ENCODE data around the gene PCSK1N.

PCSK1N gene

DNA sequence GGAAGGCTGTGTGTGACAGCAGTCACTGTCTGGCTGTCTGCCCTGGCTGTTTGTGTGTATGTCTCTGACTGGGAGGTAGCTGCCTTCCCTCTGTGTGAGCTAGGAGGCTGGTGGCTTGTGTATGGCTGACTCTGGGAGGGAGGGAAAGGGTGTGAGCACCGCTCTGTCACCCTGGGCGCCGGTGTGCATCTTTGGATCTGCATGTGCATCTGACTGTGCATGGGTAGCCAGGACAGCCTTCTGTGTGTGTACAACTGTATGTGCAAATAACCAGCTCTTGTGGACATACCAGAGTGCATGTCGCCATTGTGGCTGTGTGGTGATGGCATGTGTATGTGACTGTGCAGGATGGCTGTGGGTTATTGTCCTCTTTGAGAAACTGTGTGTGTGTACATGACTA, 16.5 kb downstream of the PCSK1N start:
- H3K4me3 ChIP-seq (ENCODE audit: low read depth, low read length): no peak overlapping the region
- TF ChIP-seq, protein P1, sequence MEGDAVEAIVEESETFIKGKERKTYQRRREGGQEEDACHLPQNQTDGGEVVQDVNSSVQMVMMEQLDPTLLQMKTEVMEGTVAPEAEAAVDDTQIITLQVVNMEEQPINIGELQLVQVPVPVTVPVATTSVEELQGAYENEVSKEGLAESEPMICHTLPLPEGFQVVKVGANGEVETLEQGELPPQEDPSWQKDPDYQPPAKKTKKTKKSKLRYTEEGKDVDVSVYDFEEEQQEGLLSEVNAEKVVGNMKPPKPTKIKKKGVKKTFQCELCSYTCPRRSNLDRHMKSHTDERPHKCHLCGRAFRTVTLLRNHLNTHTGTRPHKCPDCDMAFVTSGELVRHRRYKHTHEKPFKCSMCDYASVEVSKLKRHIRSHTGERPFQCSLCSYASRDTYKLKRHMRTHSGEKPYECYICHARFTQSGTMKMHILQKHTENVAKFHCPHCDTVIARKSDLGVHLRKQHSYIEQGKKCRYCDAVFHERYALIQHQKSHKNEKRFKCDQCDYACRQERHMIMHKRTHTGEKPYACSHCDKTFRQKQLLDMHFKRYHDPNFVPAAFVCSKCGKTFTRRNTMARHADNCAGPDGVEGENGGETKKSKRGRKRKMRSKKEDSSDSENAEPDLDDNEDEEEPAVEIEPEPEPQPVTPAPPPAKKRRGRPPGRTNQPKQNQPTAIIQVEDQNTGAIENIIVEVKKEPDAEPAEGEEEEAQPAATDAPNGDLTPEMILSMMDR (IDR thresholded peaks at IDR 0.05; ENCODE audit: insufficient read depth, low read depth, low read length, missing control alignments): no peak
- DNase-seq (ENCODE audit: low read depth): no peak

DNA sequence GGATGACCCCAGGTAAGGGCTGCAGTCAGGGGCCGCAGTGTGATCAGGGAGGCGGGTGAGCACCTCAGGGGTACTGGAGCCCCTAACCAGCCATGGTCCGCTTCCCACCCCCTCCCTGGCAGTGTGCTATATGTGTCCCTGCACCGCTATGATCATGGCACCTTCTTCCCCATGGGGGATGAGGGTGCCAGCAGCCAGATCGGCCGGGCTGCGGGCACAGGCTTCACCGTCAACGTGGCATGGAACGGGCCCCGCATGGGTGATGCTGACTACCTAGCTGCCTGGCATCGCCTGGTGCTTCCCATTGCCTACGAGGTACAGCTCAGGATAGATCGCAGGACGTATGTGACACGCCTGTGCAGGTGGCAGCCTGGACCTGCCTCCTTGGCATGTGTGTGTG, 17.3 kb downstream of the PCSK1N start:
- H3K4me3 ChIP-seq (ENCODE audit: low read depth, low read length): no peak overlapping the region
- no peak for DNase-seq (ENCODE audit: low read depth)
- TF ChIP-seq, protein P1 (IDR thresholded peaks at IDR 0.05; ENCODE audit: insufficient read depth, low read depth, low read length, missing control alignments): no peak

DNA sequence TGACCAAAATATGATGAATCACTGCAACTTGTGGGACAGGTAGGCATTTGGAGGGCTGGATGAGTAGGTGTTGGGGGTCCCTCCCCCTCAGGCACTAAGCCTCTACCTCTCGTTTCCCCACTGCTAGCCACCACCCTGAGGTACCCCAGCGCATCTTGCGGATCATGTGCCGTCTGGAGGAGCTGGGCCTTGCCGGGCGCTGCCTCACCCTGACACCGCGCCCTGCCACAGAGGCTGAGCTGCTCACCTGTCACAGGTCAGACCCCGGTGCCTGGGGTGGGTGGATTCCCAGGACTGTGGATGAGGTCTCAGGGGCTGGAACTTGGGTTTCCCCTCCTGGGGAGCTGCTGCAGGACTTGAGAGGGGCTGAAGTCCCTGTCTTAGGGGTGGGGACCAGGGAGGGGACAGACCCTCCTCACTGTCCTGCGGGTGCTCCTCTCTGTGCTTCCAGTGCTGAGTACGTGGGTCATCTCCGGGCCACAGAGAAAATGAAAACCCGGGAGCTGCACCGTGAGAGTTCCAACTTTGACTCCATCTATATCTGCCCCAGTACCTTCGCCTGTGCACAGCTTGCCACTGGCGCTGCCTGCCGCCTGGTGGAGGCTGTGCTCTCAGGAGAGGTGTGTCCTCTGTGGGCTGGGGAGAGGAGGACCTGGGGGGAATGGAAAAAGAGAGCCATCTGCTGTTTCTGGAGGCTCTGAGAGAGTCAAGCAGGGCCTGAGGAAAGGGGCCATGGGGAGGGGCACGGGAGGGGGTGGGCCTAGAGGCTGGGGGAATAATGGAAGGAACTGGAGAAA, 19.2 kb downstream of the PCSK1N start:
- TF ChIP-seq, protein P1 (IDR thresholded peaks at IDR 0.05; ENCODE audit: insufficient read depth, low read depth, low read length, missing control alignments): no peak
- no peak overlapping the region for H3K4me3 ChIP-seq (ENCODE audit: low read depth, low read length)
- no peak for DNase-seq (ENCODE audit: low read depth)

DNA sequence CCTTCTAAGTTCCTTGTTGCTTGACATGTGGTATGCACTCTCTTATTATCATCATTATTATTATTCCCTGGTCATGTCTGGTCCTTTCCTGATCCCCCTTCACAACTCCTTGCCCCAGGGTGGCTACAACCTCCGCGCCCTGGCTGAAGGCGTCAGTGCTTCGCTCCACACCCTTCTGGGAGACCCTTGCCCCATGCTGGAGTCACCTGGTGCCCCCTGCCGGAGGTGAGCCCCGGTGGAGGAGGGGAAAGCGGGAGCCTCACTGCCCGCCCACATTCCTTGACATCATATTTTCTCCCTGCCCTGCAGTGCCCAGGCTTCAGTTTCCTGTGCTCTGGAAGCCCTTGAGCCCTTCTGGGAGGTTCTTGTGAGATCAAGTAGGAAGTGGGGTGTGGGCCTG, 20.1 kb downstream of the PCSK1N start:
- no peak overlapping the region for H3K4me3 ChIP-seq (ENCODE audit: low read depth, low read length)
- DNase-seq (ENCODE audit: low read depth): no peak
- TF ChIP-seq, protein P1 (IDR thresholded peaks at IDR 0.05; ENCODE audit: insufficient read depth, low read depth, low read length, missing control alignments): no peak

DNA sequence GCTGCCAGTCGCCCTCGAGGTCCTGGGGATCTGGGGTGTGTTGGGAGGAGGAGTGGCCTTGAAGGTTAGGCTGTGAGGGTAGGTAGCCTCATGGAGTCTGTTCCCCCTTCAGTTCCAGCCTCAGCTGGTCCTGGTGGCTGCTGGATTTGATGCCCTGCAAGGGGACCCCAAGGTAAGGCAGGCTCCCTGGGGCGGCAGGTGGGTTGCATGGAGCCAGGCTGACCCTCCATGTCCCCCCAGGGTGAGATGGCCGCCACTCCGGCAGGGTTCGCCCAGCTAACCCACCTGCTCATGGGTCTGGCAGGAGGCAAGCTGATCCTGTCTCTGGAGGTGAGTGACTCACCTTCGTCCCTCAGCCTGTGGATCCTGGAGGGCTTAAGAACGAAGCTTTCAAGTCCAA, 20.7 kb downstream of the PCSK1N start:
- DNase-seq (ENCODE audit: low read depth): no peak
- TF ChIP-seq, protein P1 (IDR thresholded peaks at IDR 0.05; ENCODE audit: insufficient read depth, low read depth, low read length, missing control alignments): no peak
- H3K4me3 ChIP-seq (ENCODE audit: low read depth, low read length): no peak overlapping the region

DNA sequence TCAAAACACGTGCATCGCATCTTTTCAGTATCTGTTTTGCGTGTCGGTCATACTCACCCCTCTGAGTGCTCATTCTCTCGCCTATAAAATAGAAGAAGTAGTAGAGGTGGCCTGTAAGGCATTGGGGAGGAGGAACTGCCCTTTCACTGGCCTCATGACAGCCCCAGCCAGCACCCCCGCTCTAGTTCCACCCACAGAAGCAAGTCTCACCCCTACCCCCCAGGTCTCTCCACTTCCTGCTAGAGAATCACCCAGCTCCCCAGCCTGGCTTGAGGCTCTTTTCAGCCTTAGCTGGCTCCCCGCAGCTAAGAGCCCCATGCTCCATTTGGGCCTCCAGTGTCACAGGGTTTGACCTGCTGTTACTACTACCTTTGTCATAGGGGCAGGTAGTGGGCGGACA, 21.8 kb downstream of the PCSK1N start:
- DNase-seq (ENCODE audit: low read depth): no peak
- TF ChIP-seq, protein P1 (IDR thresholded peaks at IDR 0.05; ENCODE audit: insufficient read depth, low read depth, low read length, missing control alignments): no peak
- H3K4me3 ChIP-seq (ENCODE audit: low read depth, low read length): no peak overlapping the region

DNA sequence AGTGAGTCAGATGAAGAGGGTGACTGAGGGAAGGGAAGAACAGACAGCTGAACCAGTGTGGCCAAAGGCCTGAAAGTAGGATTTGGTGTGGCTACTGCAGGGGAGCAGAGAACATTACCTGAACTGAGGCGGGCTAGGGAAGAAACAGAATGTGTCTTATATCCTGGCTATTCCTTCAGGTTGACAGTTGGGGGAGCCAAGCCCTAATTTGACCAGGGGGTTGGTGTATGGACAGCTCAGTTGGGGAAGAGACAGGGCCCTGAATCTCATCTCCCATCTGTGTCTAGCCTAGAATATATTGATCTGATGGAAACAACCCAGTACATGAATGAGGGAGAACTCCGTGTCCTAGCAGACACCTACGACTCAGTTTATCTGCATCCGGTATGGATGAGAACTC, 29.3 kb downstream of the PCSK1N start:
- peak; percentile 7 for DNase-seq (ENCODE audit: low read depth)
- TF ChIP-seq, protein P1 (IDR thresholded peaks at IDR 0.05; ENCODE audit: insufficient read depth, low read depth, low read length, missing control alignments): no peak

More for the DNA sequence above, 29.3 kb downstream of the PCSK1N start:
- no peak overlapping the region for H3K4me3 ChIP-seq (ENCODE audit: low read depth, low read length)

All from GM12865 (cell line).